Measurements from ENCODE around the gene SHB.

SHB gene

GRCh38 chr9:38079461-38080031 is 10.5 kb upstream of the SHB start:
- H4K5ac ChIP-seq (ENCODE audit: low read length), result no peak overlapping the region
- no peak overlapping the region for H3K18ac ChIP-seq (ENCODE audit: low read length)
- H4K8ac ChIP-seq (ENCODE audit: low read depth, low read length), result no peak overlapping the region
- no peak overlapping the region for H2BK120ac ChIP-seq (ENCODE audit: low read depth, low read length)
- H3K4me1 ChIP-seq (ENCODE audit: control insufficient read depth, low read depth, low read length), result peaks cover 15% of the 10 kb centered on the region
- H3K4ac ChIP-seq (ENCODE audit: low read depth, low read length), result peak overlapping the region; percentile 85
- H3K23ac ChIP-seq (ENCODE audit: low read length), result no peak overlapping the region
- WGBS (ENCODE audit: extremely low coverage, insufficient coverage, low lambda C conversion rate), result no CpG with 5 or more reads among the region's 11 CpGs
- no peak for DNase-seq
- no peak overlapping the region for H3K9ac ChIP-seq (ENCODE audit: low read length)
- no peak overlapping the region for H2BK15ac ChIP-seq (replicated peaks; ENCODE audit: low read depth)
- no peak overlapping the region for H3K4me3 ChIP-seq (ENCODE audit: low read length)
- no peaks in the 10 kb centered on the region for H3K36me3 ChIP-seq (ENCODE audit: control insufficient read depth, insufficient read depth, low read length)
- H3K56ac ChIP-seq (ENCODE audit: low read length), result peak overlapping the region; percentile 53
- H3K27me3 ChIP-seq (ENCODE audit: insufficient read depth, low read length, poor library complexity), result no peaks in the 10 kb centered on the region
- no peak overlapping the region for H3K27ac ChIP-seq (ENCODE audit: low read depth, low read length)
- no peak overlapping the region for H2BK5ac ChIP-seq (ENCODE audit: low read length)
- H3K79me1 ChIP-seq (ENCODE audit: low read length), result no peaks in the 10 kb centered on the region
- no peak overlapping the region for H3K4me2 ChIP-seq (ENCODE audit: low read length)
- H3K79me2 ChIP-seq (ENCODE audit: control insufficient read depth, insufficient read depth, low read length), result no peaks in the 10 kb centered on the region
- no peak overlapping the region for H2AK5ac ChIP-seq (ENCODE audit: low read length)

DNA sequence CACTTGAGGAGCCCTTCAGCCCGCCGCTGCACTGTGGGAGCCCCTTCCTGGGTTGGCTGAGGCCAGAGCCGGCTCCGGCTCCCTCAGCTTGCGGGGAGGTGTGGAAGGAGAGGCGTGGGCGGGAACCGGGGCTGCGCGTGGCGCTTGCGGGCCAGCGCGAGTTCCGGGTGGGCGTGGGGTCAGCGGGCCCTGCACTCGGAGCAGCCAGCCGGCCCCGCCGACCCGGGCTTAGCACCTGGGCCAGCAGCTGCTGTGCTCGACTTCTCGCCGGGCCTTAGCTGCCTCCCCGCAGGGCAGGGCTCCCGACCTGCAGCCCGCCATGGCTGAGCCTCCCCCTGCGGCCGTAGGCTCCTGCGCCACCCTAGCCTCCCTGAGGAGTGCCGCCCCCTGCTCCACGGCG is 6.2 kb upstream of the SHB start:
- no peak overlapping the region for H4K5ac ChIP-seq (ENCODE audit: low read length)
- no peak for DNase-seq
- H2BK120ac ChIP-seq (ENCODE audit: low read depth, low read length), result no peak overlapping the region
- no peak overlapping the region for H4K8ac ChIP-seq (ENCODE audit: low read depth, low read length)
- no peaks in the 10 kb centered on the region for H3K79me1 ChIP-seq (ENCODE audit: low read length)
- H3K27ac ChIP-seq (ENCODE audit: low read depth, low read length), result no peak overlapping the region
- H3K9ac ChIP-seq (ENCODE audit: low read length), result no peak overlapping the region
- no peak overlapping the region for H2BK15ac ChIP-seq (replicated peaks; ENCODE audit: low read depth)
- H2AK5ac ChIP-seq (ENCODE audit: low read length), result no peak overlapping the region
- H3K56ac ChIP-seq (ENCODE audit: low read length), result no peak overlapping the region
- H3K27me3 ChIP-seq (ENCODE audit: insufficient read depth, low read length, poor library complexity), result no peaks in the 10 kb centered on the region
- no CpG with 5 or more reads among the region's 34 CpGs for WGBS (ENCODE audit: extremely low coverage, insufficient coverage, low lambda C conversion rate)
- H3K4me3 ChIP-seq (ENCODE audit: low read length), result no peak overlapping the region
- no peak overlapping the region for H3K18ac ChIP-seq (ENCODE audit: low read length)
- H3K4ac ChIP-seq (ENCODE audit: low read depth, low read length), result no peak overlapping the region
- H3K79me2 ChIP-seq (ENCODE audit: control insufficient read depth, insufficient read depth, low read length), result no peaks in the 10 kb centered on the region
- H3K36me3 ChIP-seq (ENCODE audit: control insufficient read depth, insufficient read depth, low read length), result no peaks in the 10 kb centered on the region
- no peak overlapping the region for H3K23ac ChIP-seq (ENCODE audit: low read length)
- no peak overlapping the region for H2BK5ac ChIP-seq (ENCODE audit: low read length)
- H3K4me2 ChIP-seq (ENCODE audit: low read length), result no peak overlapping the region
- H3K4me1 ChIP-seq (ENCODE audit: control insufficient read depth, low read depth, low read length), result peaks cover 17% of the 10 kb centered on the region

- Histone ChIP-seq H3K9ac (ENCODE audit: low read length) (no peak overlapping the region), H3K79me2 (ENCODE audit: control insufficient read depth, insufficient read depth, low read length) (no peaks in the 10 kb centered on the region), H3K18ac (ENCODE audit: low read length) (no peak overlapping the region)
Observed at GRCh38 chr9:38074441-38074961, 5.5 kb upstream of the SHB start.

GRCh38 chr9:38073882-38074281 is 4.9 kb upstream of the SHB start:
- H2BK120ac ChIP-seq (ENCODE audit: low read depth, low read length), result no peak overlapping the region
- no peak overlapping the region for H3K18ac ChIP-seq (ENCODE audit: low read length)
- no peak overlapping the region for H4K8ac ChIP-seq (ENCODE audit: low read depth, low read length)
- H2BK15ac ChIP-seq (replicated peaks; ENCODE audit: low read depth), result no peak overlapping the region
- peak overlapping the region; percentile 18 for H3K56ac ChIP-seq (ENCODE audit: low read length)
- H2BK5ac ChIP-seq (ENCODE audit: low read length), result no peak overlapping the region
- H3K9ac ChIP-seq (ENCODE audit: low read length), result no peak overlapping the region
- H3K79me2 ChIP-seq (ENCODE audit: control insufficient read depth, insufficient read depth, low read length), result no peaks in the 10 kb centered on the region
- H3K4me3 ChIP-seq (ENCODE audit: low read length), result no peak overlapping the region
- H3K4ac ChIP-seq (ENCODE audit: low read depth, low read length), result no peak overlapping the region
- WGBS (ENCODE audit: extremely low coverage, insufficient coverage, low lambda C conversion rate), result no CpG with 5 or more reads among the region's 3 CpGs
- H3K4me1 ChIP-seq (ENCODE audit: control insufficient read depth, low read depth, low read length), result peaks cover 16% of the 10 kb centered on the region
- H3K36me3 ChIP-seq (ENCODE audit: control insufficient read depth, insufficient read depth, low read length), result no peaks in the 10 kb centered on the region
- H3K27ac ChIP-seq (ENCODE audit: low read depth, low read length), result no peak overlapping the region
- no peak overlapping the region for H3K4me2 ChIP-seq (ENCODE audit: low read length)
- no peaks in the 10 kb centered on the region for H3K27me3 ChIP-seq (ENCODE audit: insufficient read depth, low read length, poor library complexity)
- no peak overlapping the region for H3K23ac ChIP-seq (ENCODE audit: low read length)
- no peaks in the 10 kb centered on the region for H3K79me1 ChIP-seq (ENCODE audit: low read length)
- peak overlapping the region; percentile 5 for H2AK5ac ChIP-seq (ENCODE audit: low read length)
- no peak overlapping the region for H4K5ac ChIP-seq (ENCODE audit: low read length)
- DNase-seq, result no peak

More at GRCh38 chr9:38074441-38074961, 5.5 kb upstream of the SHB start:
- H3K27me3 ChIP-seq (ENCODE audit: insufficient read depth, low read length, poor library complexity), result no peaks in the 10 kb centered on the region
- H3K79me1 ChIP-seq (ENCODE audit: low read length), result no peaks in the 10 kb centered on the region
- WGBS (ENCODE audit: extremely low coverage, insufficient coverage, low lambda C conversion rate), result 100% methylated on average over 1 of the region's 5 CpGs
- peak overlapping the region; percentile 39 for H2AK5ac ChIP-seq (ENCODE audit: low read length)
- peak overlapping the region; percentile 27 for H3K56ac ChIP-seq (ENCODE audit: low read length)
- no peak overlapping the region for H3K4me3 ChIP-seq (ENCODE audit: low read length)
- H3K4ac ChIP-seq (ENCODE audit: low read depth, low read length), result no peak overlapping the region
- H2BK120ac ChIP-seq (ENCODE audit: low read depth, low read length), result no peak overlapping the region
- no peak overlapping the region for H4K8ac ChIP-seq (ENCODE audit: low read depth, low read length)
- no peak overlapping the region for H3K27ac ChIP-seq (ENCODE audit: low read depth, low read length)
- H3K23ac ChIP-seq (ENCODE audit: low read length), result no peak overlapping the region
- H3K4me1 ChIP-seq (ENCODE audit: control insufficient read depth, low read depth, low read length), result peaks cover 16% of the 10 kb centered on the region
- H4K5ac ChIP-seq (ENCODE audit: low read length), result no peak overlapping the region
- DNase-seq, result no peak
- no peak overlapping the region for H2BK15ac ChIP-seq (replicated peaks; ENCODE audit: low read depth)
- H2BK5ac ChIP-seq (ENCODE audit: low read length), result peak overlapping the region; percentile 17
- no peaks in the 10 kb centered on the region for H3K36me3 ChIP-seq (ENCODE audit: control insufficient read depth, insufficient read depth, low read length)
- H3K4me2 ChIP-seq (ENCODE audit: low read length), result no peak overlapping the region

DNA sequence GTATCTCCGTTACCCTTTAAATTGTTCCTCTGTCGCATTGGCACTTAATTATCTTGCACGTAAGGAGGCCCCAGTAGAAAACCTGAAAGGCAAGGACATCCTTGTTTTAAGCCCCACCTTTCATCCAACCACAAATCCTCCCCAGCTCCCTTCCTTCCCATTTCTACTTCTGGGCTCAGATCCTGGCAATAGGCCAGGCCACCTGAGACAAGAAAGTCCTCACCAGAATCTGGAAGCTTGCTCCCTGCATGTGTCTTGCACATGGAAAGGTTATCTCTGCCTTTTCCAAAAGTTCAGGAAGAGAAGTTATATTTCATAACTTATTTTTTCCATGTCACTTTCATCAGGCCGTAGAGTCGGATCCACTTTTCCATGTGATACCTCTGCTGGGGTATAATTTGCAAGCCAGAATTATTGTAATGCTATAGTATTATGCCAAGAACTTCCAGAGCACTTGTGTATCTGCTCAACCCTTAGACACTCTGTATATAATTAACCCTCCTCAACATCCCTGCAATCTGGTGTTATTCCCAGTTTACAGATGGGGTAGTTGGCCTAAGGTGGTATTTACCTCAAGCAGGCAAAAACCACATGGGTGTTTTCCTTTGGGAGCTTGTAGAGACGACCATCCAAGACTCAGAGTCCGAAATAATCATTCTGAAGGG is 2.6 kb upstream of the SHB start:
- H3K4me1 ChIP-seq (ENCODE audit: control insufficient read depth, low read depth, low read length), result peaks cover 16% of the 10 kb centered on the region
- no peak overlapping the region for H4K8ac ChIP-seq (ENCODE audit: low read depth, low read length)
- H3K27ac ChIP-seq (ENCODE audit: low read depth, low read length), result no peak overlapping the region
- no peak overlapping the region for H2BK120ac ChIP-seq (ENCODE audit: low read depth, low read length)
- no peaks in the 10 kb centered on the region for H3K79me1 ChIP-seq (ENCODE audit: low read length)
- H3K9ac ChIP-seq (ENCODE audit: low read length), result no peak overlapping the region
- WGBS (ENCODE audit: extremely low coverage, insufficient coverage, low lambda C conversion rate), result no CpG with 5 or more reads among the region's 7 CpGs
- no peaks in the 10 kb centered on the region for H3K27me3 ChIP-seq (ENCODE audit: insufficient read depth, low read length, poor library complexity)
- no peak overlapping the region for H3K4me2 ChIP-seq (ENCODE audit: low read length)
- H3K4ac ChIP-seq (ENCODE audit: low read depth, low read length), result no peak overlapping the region
- H3K23ac ChIP-seq (ENCODE audit: low read length), result no peak overlapping the region
- DNase-seq, result no peak
- H2BK5ac ChIP-seq (ENCODE audit: low read length), result no peak overlapping the region
- H3K36me3 ChIP-seq (ENCODE audit: control insufficient read depth, insufficient read depth, low read length), result no peaks in the 10 kb centered on the region
- no peak overlapping the region for H4K5ac ChIP-seq (ENCODE audit: low read length)
- no peak overlapping the region for H3K56ac ChIP-seq (ENCODE audit: low read length)
- no peak overlapping the region for H3K18ac ChIP-seq (ENCODE audit: low read length)
- H3K79me2 ChIP-seq (ENCODE audit: control insufficient read depth, insufficient read depth, low read length), result peaks cover 19% of the 10 kb centered on the region
- H2BK15ac ChIP-seq (replicated peaks; ENCODE audit: low read depth), result no peak overlapping the region
- no peak overlapping the region for H3K4me3 ChIP-seq (ENCODE audit: low read length)
- no peak overlapping the region for H2AK5ac ChIP-seq (ENCODE audit: low read length)

Data from mesendoderm (in vitro differentiated cells).